PC-3 (cell line): ENCODE measurements around the gene MTCH1. TPM values are rescaled to one million over a fixed set of nuclear protein-coding genes. Genes with fewer than 3 reads are reported as not detected.
A peak's percentile ranks its signal among the peaks of the same experiment; 100 is the strongest.

ENCODE experiments used
- ATAC-seq: fragments of 200-7000 bp; cut with Tn5 transposase; 2 replicates; pipeline ENCODE4 v1.9.1; 2020; ENCODE audit warnings: mild to moderate bottlenecking, moderate library complexity
- BruUV-seq: library from RNA; stranded (reverse); fragments of 400-500 nt; replicated peaks from 2 replicates; lab custom pipeline; 2021; lab: Mats Ljungman, UMichigan
- CTCF ChIA-PET: fragments of 300-600 bp; sonication (Branson Sonifier 250); formaldehyde crosslinking; loops from one replicate; lab custom pipeline; 2022; ENCODE audit warnings: antibody characterized with exemption; lab: Charles Lee
- POLR2A ChIA-PET: fragments of 300-600 bp; sonication (Branson Sonifier 250); formaldehyde crosslinking; loops from one replicate; lab custom pipeline; 2022; ENCODE audit warnings: antibody characterized with exemption; ENCODE audit not compliant: unreplicated experiment; lab: Charles Lee
- DNase-seq: peaks from one replicate; pipeline ENCODE4 v3.0.0-alpha.2; 2015
- H2AFZ ChIP-seq: fragments of 300-600 bp; sonication (generic); 2 replicates; pipeline ENCODE4 v1.6.0; 2016; ENCODE audit warnings: antibody characterized with exemption, low read length
- H3F3A ChIP-seq: fragments of 300-600 bp; sonication (generic); one replicate; pipeline ENCODE4 v1.6.0; 2017; ENCODE audit warnings: antibody characterized with exemption, low read length, control low read depth, mild to moderate bottlenecking; ENCODE audit not compliant: unreplicated experiment
- H3K27ac ChIP-seq: fragments of 300-600 bp; sonication (generic); 2 replicates; pipeline ENCODE4 v1.5.1; 2016; ENCODE audit warnings: mild to moderate bottlenecking, low read length
- H3K27me3 ChIP-seq: fragments of 300-600 bp; sonication (generic); 2 replicates; pipeline ENCODE4 v1.6.1; 2016; ENCODE audit warnings: low read length, mixed read lengths
- H3K36me3 ChIP-seq: fragments of 300-600 bp; sonication (generic); 2 replicates; pipeline ENCODE4 v1.6.1; 2016; ENCODE audit warnings: low read depth, mixed run types, low read length, mixed read lengths
- H3K4me1 ChIP-seq: fragments of 300-600 bp; sonication (generic); 2 replicates; pipeline ENCODE4 v1.5.1; 2016; ENCODE audit warnings: low read length; ENCODE audit not compliant: insufficient read depth
- H3K4me2 ChIP-seq: fragments of 300-600 bp; sonication (generic); 2 replicates; pipeline ENCODE4 v1.6.0; 2016; ENCODE audit warnings: low read length
- H3K4me3 ChIP-seq: fragments of 300-600 bp; sonication (generic); 2 replicates; pipeline ENCODE4 v1.5.1; 2016; ENCODE audit warnings: mild to moderate bottlenecking, low read length, mixed read lengths
- H3K79me2 ChIP-seq: fragments of 300-600 bp; sonication (generic); 2 replicates; pipeline ENCODE4 v1.6.1; 2017; ENCODE audit warnings: low read length, mixed read lengths
- H3K9ac ChIP-seq: fragments of 300-600 bp; sonication (generic); 2 replicates; pipeline ENCODE4 v1.6.0; 2016; ENCODE audit warnings: mild to moderate bottlenecking, low read length
- H3K9me2 ChIP-seq: fragments of 300-600 bp; sonication (generic); replicated peaks from 2 replicates; pipeline ENCODE4 v1.6.1; 2016; ENCODE audit warnings: mixed run types, low read length, mixed read lengths
- H3K9me3 ChIP-seq: fragments of 300-600 bp; sonication (generic); 2 replicates; pipeline ENCODE4 v1.6.1; 2016; ENCODE audit warnings: low read length, mixed read lengths
- H4K20me1 ChIP-seq: fragments of 300-600 bp; sonication (generic); 2 replicates; pipeline ENCODE4 v1.6.1; 2016; ENCODE audit warnings: low read length, mixed read lengths
- EZH2 ChIP-seq: fragments of 300-600 bp; sonication (generic); IDR thresholded peaks from one replicate; pipeline ENCODE4 v1.6.1; 2017; ENCODE audit warnings: antibody characterized with exemption, mild to moderate bottlenecking, low read length; ENCODE audit not compliant: unreplicated experiment
- EZH2phosphoT487 ChIP-seq: fragments of 300-600 bp; sonication (generic); IDR thresholded peaks from 2 replicates; pipeline ENCODE4 v1.6.1; 2018; ENCODE audit warnings: mild to moderate bottlenecking, antibody characterized with exemption, low read length, borderline replicate concordance
- intact Hi-C: fragments of 100-400 bp; cut with micrococcal nuclease; formaldehyde crosslinking; loops from 2 replicates; pipeline ENCODE4 v1.9.0; 2023
- total RNA-seq: library from RNA; depleted of rRNA; stranded (reverse); fragments of >200 nt; gene quantifications from 2 replicates; pipeline ENCODE4 v1.2.3, GENCODE V29; 2014
- TF ChIP-seq, protein P1 (sequence below): fragments of 300-600 bp; sonication (generic); conservative IDR thresholded peaks from 2 replicates; pipeline ENCODE4 v1.5.1; 2017; ENCODE audit warnings: antibody characterized with exemption, low read depth, mild to moderate bottlenecking, low read length

MTCH1 gene
- total RNA-seq, 1 experiment from 2014 or later = 253 TPM

DNA sequence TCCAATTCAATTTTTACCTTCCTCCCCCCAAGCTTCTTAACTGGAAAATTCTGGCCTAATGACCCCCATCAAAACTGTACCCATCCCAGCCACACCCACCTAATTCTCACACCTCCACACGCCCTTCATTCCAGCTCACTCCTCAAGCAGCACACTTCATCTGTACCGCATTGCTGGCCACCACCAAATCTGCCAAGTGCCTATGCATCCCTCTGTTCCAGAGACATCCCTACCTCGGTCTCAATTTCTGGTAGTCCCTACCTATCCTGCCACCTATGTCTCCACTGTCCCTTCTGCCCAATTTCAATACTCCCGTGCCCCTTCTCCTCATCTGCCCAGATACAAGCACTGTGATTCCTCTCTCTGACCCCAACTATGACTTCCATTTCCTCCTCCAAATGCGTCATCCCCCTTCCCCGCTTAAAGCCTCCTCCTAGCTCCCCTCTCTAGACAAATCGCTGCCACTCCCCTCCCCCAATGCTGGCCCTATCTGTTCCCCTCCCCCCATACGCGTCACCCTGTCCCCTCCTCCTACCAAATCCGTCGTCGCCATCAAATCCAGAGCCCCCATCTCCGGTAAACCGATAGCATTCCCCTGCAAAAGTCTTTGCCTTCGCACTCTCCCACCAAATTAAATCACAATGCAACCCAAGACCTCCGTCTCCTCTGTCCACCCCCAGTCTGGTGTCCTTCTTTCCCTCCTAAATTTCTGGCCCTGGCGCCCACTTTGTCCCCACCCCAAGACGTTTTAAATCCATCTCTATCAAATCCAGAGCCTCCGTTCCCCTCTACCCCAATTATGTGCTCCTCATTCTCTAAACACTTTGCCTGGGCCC is 1.2 kb downstream of the MTCH1 start:
- Histone ChIP-seq H3K36me3 (peaks cover 2% of the 10 kb centered on the region; the same call in 1 of the 2 replicates), H3K4me1 (peaks cover 24% of the 10 kb centered on the region), H3K27ac (peak overlapping the region; percentile 15; the same call in 1 of the 2 replicates), H3K9ac (peak overlapping the region; percentile 98), H2AFZ (no peak overlapping the region), H4K20me1 (peaks cover 43% of the 10 kb centered on the region), H3K27me3 (no peaks in the 10 kb centered on the region), H3K9me3 (no peaks in the 10 kb centered on the region), H3K79me2 (peaks cover 70% of the 10 kb centered on the region), H3F3A (no peaks in the 10 kb centered on the region), H3K4me2 (peak overlapping the region; percentile 98), H3K9me2 (no peaks in the 10 kb centered on the region), H3K4me3 (peak overlapping the region; percentile 99)
- intact Hi-C loops = loop anchor here (5.0 to 10.0 kb wide), 2 partner anchors 72 to 100 kb away; partner anchors contain the start of gene C6orf89
- DNase-seq = peak; percentile 61
- TF ChIP-seq, protein P1, sequence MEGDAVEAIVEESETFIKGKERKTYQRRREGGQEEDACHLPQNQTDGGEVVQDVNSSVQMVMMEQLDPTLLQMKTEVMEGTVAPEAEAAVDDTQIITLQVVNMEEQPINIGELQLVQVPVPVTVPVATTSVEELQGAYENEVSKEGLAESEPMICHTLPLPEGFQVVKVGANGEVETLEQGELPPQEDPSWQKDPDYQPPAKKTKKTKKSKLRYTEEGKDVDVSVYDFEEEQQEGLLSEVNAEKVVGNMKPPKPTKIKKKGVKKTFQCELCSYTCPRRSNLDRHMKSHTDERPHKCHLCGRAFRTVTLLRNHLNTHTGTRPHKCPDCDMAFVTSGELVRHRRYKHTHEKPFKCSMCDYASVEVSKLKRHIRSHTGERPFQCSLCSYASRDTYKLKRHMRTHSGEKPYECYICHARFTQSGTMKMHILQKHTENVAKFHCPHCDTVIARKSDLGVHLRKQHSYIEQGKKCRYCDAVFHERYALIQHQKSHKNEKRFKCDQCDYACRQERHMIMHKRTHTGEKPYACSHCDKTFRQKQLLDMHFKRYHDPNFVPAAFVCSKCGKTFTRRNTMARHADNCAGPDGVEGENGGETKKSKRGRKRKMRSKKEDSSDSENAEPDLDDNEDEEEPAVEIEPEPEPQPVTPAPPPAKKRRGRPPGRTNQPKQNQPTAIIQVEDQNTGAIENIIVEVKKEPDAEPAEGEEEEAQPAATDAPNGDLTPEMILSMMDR = no peak
- TF ChIP-seq EZH2 (no peak), EZH2phosphoT487 (no peak)
- CTCF ChIA-PET = interaction anchor here (0.6 to 1.9 kb wide), 3 partner anchors 33 to 71 kb away, joined by 3 to 8 read pairs (median 6); no protein-coding TSS in a partner anchor
- BruUV-seq = no TSS peak
- POLR2A ChIA-PET = interaction anchor here (0.7 kb wide), 1 partner anchor 64 kb away, joined by 3 read pairs; no protein-coding TSS in a partner anchor
- peak; percentile 5; the same call in 1 of the 2 replicates for ATAC-seq

DNA sequence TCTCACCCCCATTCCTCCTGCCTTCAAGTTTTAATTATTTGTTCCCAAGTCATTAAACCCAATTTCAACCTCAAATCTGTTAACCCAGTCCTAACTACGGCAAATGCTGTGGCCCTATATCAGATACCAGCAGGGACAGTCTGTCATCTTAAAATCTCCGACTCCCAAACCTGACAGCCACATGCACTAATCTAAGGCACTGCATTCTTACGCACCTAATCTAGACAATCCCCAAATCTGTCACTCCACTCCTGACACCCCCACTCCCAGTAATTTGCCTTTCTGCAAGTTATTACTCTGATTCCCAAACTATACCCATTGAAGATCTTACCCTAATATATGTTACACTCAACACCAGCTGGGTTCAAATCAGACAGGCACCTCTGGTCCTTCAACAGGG is 2.5 kb downstream of the MTCH1 start:
- Histone ChIP-seq H3F3A (no peaks in the 10 kb centered on the region), H3K36me3 (peaks cover 12% of the 10 kb centered on the region), H3K9me3 (no peaks in the 10 kb centered on the region), H3K9me2 (no peaks in the 10 kb centered on the region), H4K20me1 (peaks cover 56% of the 10 kb centered on the region), H3K79me2 (peaks cover 83% of the 10 kb centered on the region), H2AFZ (no peak overlapping the region), H3K27ac (no peak overlapping the region), H3K27me3 (no peaks in the 10 kb centered on the region), H3K9ac (no peak overlapping the region), H3K4me3 (peak overlapping the region; percentile 99), H3K4me1 (peaks cover 24% of the 10 kb centered on the region), H3K4me2 (peak overlapping the region; percentile 98)
- intact Hi-C loops = loop anchor here (10.0 kb wide), 1 partner anchor 99 kb away; the partner anchor contains the start of gene C6orf89
- no peak for TF ChIP-seq EZH2phosphoT487
- TF ChIP-seq EZH2 = no peak
- TF ChIP-seq, protein P1 = no peak
- ChIA-PET POLR2A (no interaction called here), CTCF (no interaction called here)
- BruUV-seq = no TSS peak
- DNase-seq (no peak), ATAC-seq (no peak)
